ENCODE data around the gene EFCAB12. TPM values are rescaled to one million over a fixed set of nuclear protein-coding genes. Genes with fewer than 3 reads are reported as not detected.

The EFCAB12 gene
- total and polyA plus RNA-seq, 2 donors (not counting 3 experiments of a cell fraction or from before 2014, with no cell fraction given), result 0.15 to 0.49 TPM

GRCh38 chr3:129416415-129416814, 12.0 kb downstream of the EFCAB12 start:
- Histone ChIP-seq H2AFZ (ENCODE audit: low read depth, low read length) (no peak overlapping the region), H3K79me2 (ENCODE audit: control insufficient read depth, insufficient read depth, low read length) (no peaks in the 10 kb centered on the region), H4K20me1 (replicated peaks; ENCODE audit: control insufficient read depth, extremely low read depth, insufficient read depth, low read length) (no peaks in the 10 kb centered on the region), H3K27ac (ENCODE audit: insufficient read depth, low read depth, low read length) (no peak overlapping the region), H3K4me1 (ENCODE audit: control insufficient read depth, extremely low read depth, insufficient read depth, low read length) (peaks cover 8% of the 10 kb centered on the region), H3K36me3 (ENCODE audit: control insufficient read depth in 2 of 2, extremely low read depth in 1 of 2, insufficient read depth in 2 of 2, low read length in 2 of 2) (no peaks in the 10 kb centered on the region), H3K9me1 (replicated peaks; ENCODE audit: control insufficient read depth, extremely low read depth, insufficient read depth, low read length) (no peaks in the 10 kb centered on the region), H3K4me3 (replicated peaks in 1 of 3; ENCODE audit: insufficient read depth in 1 of 3, low read depth in 1 of 3, low read length in 3 of 3) (no peak overlapping the region), H3K9me3 (replicated peaks; ENCODE audit: control insufficient read depth, insufficient read depth, low read length) (no peaks in the 10 kb centered on the region), H3K27me3 (ENCODE audit: control insufficient read depth in 2 of 2, insufficient read depth in 2 of 2, low read length in 2 of 2) (no peaks in the 10 kb centered on the region), H3K4me2 (ENCODE audit: insufficient read depth, low read length) (no peak overlapping the region), H3K9ac (replicated peaks; ENCODE audit: extremely low read depth, insufficient read depth, low read length) (no peak overlapping the region)
- no TSS peak for BruUV-seq (replicated peaks)
- FAIRE-seq, result no peak
- dilution Hi-C loops (cut with MboI; ENCODE audit: extremely low pct_ligation_motif_present, low sequenced_read_pairs), result no loop called here
- intact Hi-C loops (cut with micrococcal nuclease), result no loop called here
- ChIA-PET CTCF (no interaction called here), POLR2A (no interaction called here)
- TF ChIP-seq MYC (IDR thresholded peaks at IDR 0.05; ENCODE audit: low read depth, low read length), result no peak
- TF ChIP-seq, protein P1, sequence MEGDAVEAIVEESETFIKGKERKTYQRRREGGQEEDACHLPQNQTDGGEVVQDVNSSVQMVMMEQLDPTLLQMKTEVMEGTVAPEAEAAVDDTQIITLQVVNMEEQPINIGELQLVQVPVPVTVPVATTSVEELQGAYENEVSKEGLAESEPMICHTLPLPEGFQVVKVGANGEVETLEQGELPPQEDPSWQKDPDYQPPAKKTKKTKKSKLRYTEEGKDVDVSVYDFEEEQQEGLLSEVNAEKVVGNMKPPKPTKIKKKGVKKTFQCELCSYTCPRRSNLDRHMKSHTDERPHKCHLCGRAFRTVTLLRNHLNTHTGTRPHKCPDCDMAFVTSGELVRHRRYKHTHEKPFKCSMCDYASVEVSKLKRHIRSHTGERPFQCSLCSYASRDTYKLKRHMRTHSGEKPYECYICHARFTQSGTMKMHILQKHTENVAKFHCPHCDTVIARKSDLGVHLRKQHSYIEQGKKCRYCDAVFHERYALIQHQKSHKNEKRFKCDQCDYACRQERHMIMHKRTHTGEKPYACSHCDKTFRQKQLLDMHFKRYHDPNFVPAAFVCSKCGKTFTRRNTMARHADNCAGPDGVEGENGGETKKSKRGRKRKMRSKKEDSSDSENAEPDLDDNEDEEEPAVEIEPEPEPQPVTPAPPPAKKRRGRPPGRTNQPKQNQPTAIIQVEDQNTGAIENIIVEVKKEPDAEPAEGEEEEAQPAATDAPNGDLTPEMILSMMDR (IDR thresholded peaks at IDR 0.05; ENCODE audit: extremely low read depth in 1 of 2, insufficient read depth in 1 of 2, low read depth in 1 of 2, low read length in 2 of 2), result no peak
- TF ChIP-seq POLR2A (IDR thresholded peaks at IDR 0.05; ENCODE audit: low read depth, low read length), result no peak
- no peak for TF ChIP-seq POLR2AphosphoS5 (IDR thresholded peaks at IDR 0.05; ENCODE audit: insufficient read depth, low read depth, low read length)
- no peak for TF ChIP-seq FOS (IDR thresholded peaks at IDR 0.05; ENCODE audit: borderline replicate concordance, insufficient read depth, low read length)
- TF ChIP-seq GATA2 (IDR thresholded peaks at IDR 0.05; ENCODE audit: insufficient read depth, insufficient read length, low read depth, low read length), result no peak
- TF ChIP-seq JUN (IDR thresholded peaks at IDR 0.05; ENCODE audit: borderline replicate concordance, insufficient read depth, insufficient read length, low read depth), result no peak
- TF ChIP-seq, protein P2, sequence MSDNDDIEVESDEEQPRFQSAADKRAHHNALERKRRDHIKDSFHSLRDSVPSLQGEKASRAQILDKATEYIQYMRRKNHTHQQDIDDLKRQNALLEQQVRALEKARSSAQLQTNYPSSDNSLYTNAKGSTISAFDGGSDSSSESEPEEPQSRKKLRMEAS (IDR thresholded peaks at IDR 0.05; ENCODE audit: insufficient read depth, insufficient read length), result no peak
- DNase-seq (ENCODE audit: low read depth, low spot score), result no peak

Data from endothelial cell of umbilical vein (primary cell).